A549 (cell line): ENCODE data around the gene ZNF772. TPM values are rescaled to one million over a fixed set of nuclear protein-coding genes. Genes with fewer than 3 reads are reported as not detected.
"Not testable (repeated sequence)": the region's sequence is repeated elsewhere in the genome, so short reads cannot be mapped to it uniquely, and the experiment has no call there.

Experiments used
- ATAC-seq, 2 experiments: fragments of 200-7000 bp in 1 of 2; fragments of >200 bp in 1 of 2; cut with Nextera tagmentation in 1 of 2; cut with Tn5 transposase in 1 of 2; 3 replicates each; pipeline versions ENCODE4 v1.8.0 to v1.9.1; 2018 to 2020; ENCODE audit warnings: mild to moderate bottlenecking in 1 of 2, moderate library complexity in 1 of 2
- CTCF ChIA-PET: fragments of 300-600 bp; sonication (Branson Sonifier 250); formaldehyde crosslinking; extraction: SDS; loops from one replicate; lab custom pipeline; 2021; ENCODE audit warnings: antibody characterized with exemption, inconsistent platforms; lab: Yijun Ruan, JAX
- POLR2A ChIA-PET: fragments of 350-600 bp; formaldehyde crosslinking; extraction: SDS; loops from one replicate; lab custom pipeline; 2021; ENCODE audit warnings: antibody characterized with exemption, inconsistent platforms; lab: Yijun Ruan, JAX
- DNase-seq, 2 experiments: peaks; one replicate each; pipeline versions ENCODE4 v3.0.0 to v3.0.0-alpha.2; 2011 to 2016; ENCODE audit warnings: low read depth in 1 of 2, low spot score in 1 of 2
- FAIRE-seq: peaks from 2 replicates; lab custom pipeline; 2011; peaks lifted over from hg19 to GRCh38; lab: Jason Lieb, UNC
- H3K27ac ChIP-seq, 2 experiments: fragments of >200 bp; sonication (Bioruptor Twin); formaldehyde crosslinking; 3 replicates each; pipeline ENCODE4 v1.5.1; 2016 to 2017
- H3K4me1 ChIP-seq: fragments of >200 bp; sonication (Bioruptor Twin); formaldehyde crosslinking; 3 replicates; pipeline ENCODE4 v1.6.1; 2016
- H3K4me2 ChIP-seq: fragments of >200 bp; sonication (Bioruptor Twin); formaldehyde crosslinking; 3 replicates; pipeline ENCODE4 v1.6.1; 2016
- H3K4me3 ChIP-seq: fragments of >200 bp; sonication (Bioruptor Twin); formaldehyde crosslinking; 3 replicates; pipeline ENCODE4 v1.5.1; 2016
- H3K9me3 ChIP-seq: fragments of >200 bp; sonication (Bioruptor Twin); formaldehyde crosslinking; 3 replicates; pipeline ENCODE4 v1.6.1; 2016
- ATOH8 ChIP-seq: fragments of 250-450 bp; sonication (Bioruptor Pico); IDR thresholded peaks from 2 replicates; pipeline ENCODE4 v1.5.0; 2020; ENCODE audit warnings: low read depth, mild to moderate bottlenecking, moderate library complexity
- BHLHE40 ChIP-seq: IDR thresholded peaks from 2 replicates; pipeline ENCODE4 v1.6.1; 2012; ENCODE audit warnings: low read depth, low read length, inconsistent platforms
- CEBPB ChIP-seq, 2 experiments: fragments of >200 bp in 1 of 2; sonication (Bioruptor Twin) in 1 of 2; formaldehyde crosslinking in 1 of 2; IDR thresholded peaks; 2 replicates each; pipeline ENCODE4 v1.6.1; 2012 to 2016
- HMGXB4 ChIP-seq: fragments of 250-450 bp; sonication (Bioruptor Pico); IDR thresholded peaks from 2 replicates; pipeline ENCODE4 v1.5.0; 2021; ENCODE audit warnings: mild to moderate bottlenecking, moderate library complexity, borderline replicate concordance
- HOXB13 ChIP-seq: fragments of 250-450 bp; sonication (Bioruptor Pico); IDR thresholded peaks from 2 replicates; pipeline ENCODE4 v1.5.0; 2020; ENCODE audit warnings: low read depth, mild to moderate bottlenecking, moderate library complexity
- HOXB5 ChIP-seq: fragments of 250-450 bp; sonication (Bioruptor Pico); IDR thresholded peaks from 2 replicates; pipeline ENCODE4 v1.5.0; 2020; ENCODE audit warnings: mild to moderate bottlenecking, moderate library complexity
- KDM1A ChIP-seq: fragments of 200-600 bp; sonication (generic); IDR thresholded peaks from 2 replicates; pipeline ENCODE4 v1.6.1; 2016; ENCODE audit warnings: low read depth, mild to moderate bottlenecking
- KDM5A ChIP-seq: fragments of 200-600 bp; sonication (generic); IDR thresholded peaks from 2 replicates; pipeline ENCODE4 v1.6.1; 2016; ENCODE audit warnings: antibody characterized with exemption, mild to moderate bottlenecking
- MAX ChIP-seq: IDR thresholded peaks from 2 replicates; pipeline ENCODE4 v1.6.1; 2012
- NR3C1 ChIP-seq: fragments of >200 bp; sonication (Bioruptor Twin); formaldehyde crosslinking; IDR thresholded peaks from 3 replicates; pipeline ENCODE4 v1.6.1; 2017
- RAD21 ChIP-seq, 2 experiments: fragments of >200 bp in 1 of 2; sonication (Bioruptor Twin) in 1 of 2; formaldehyde crosslinking in 1 of 2; IDR thresholded peaks in 1 of 2; conservative IDR thresholded peaks in 1 of 2; 2 replicates in 1 of 2; 3 replicates in 1 of 2; pipeline ENCODE4 v1.6.1; 2012 to 2018; ENCODE audit warnings: inconsistent platforms in 1 of 2
- SREBF2 ChIP-seq: fragments of 450-650 bp; IDR thresholded peaks from 2 replicates; pipeline ENCODE4 v1.6.1; 2014; ENCODE audit warnings: mild to moderate bottlenecking, moderate library complexity
- TFCP2L1 ChIP-seq: fragments of 250-450 bp; sonication (Bioruptor Pico); IDR thresholded peaks from 2 replicates; pipeline ENCODE4 v1.5.0; 2021; ENCODE audit warnings: mild to moderate bottlenecking
- WGBS: methylation state at CpG from one replicate; pipeline ENCODE4 v1.1.6; 2017; ENCODE audit errors: missing lambda C conversion rate; 5-methylcytosine and 5-hydroxymethylcytosine counted together
- polyA minus RNA-seq: library from RNA; depleted of rRNA, polyadenylated mRNA; stranded (reverse); fragments of >200 nt; gene quantifications from 2 replicates; pipeline ENCODE4 v1.2.3, GENCODE V29; 2011; rRNA and poly(A)+ RNA removed
- polyA plus RNA-seq, 4 experiments: library from polyadenylated mRNA; depleted of rRNA in 3 of 4; stranded (reverse); fragments of >200 nt; fragmentation: RNase III in 1 of 4; extraction: RNeasy Plus Mini Kit Qiagen cat#74134 plus additional on column Dnase treatment in 1 of 4; gene quantifications; 2 replicates in 3 of 4; 3 replicates in 1 of 4; pipeline ENCODE4 v1.2.3, GENCODE V29; 2011 to 2017
- TF ChIP-seq, protein P1 (sequence below): IDR thresholded peaks from 2 replicates; pipeline ENCODE4 v1.6.1; 2012; ENCODE audit warnings: low read depth, borderline replicate concordance

The ZNF772 gene
- polyA plus RNA-seq (2011; rRNA removed), result 3.2 and 3.6 TPM in 2 replicates
- 0.57 and 0.89 TPM in 2 replicates for polyA plus RNA-seq (2012; cell fraction: cytosol; rRNA removed)
- polyA plus RNA-seq (2012; cell fraction: nucleus; rRNA removed), result 0.48 and 0.58 TPM in 2 replicates
- polyA plus RNA-seq (2017; fragmentation: RNase III; extraction: RNeasy Plus Mini Kit Qiagen cat#74134 plus additional on column Dnase treatment), result 2.0 to 2.3 TPM (median 2.3 TPM) in 3 replicates
- 5.1 and 6.9 TPM in 2 replicates for polyA minus RNA-seq

- H3K4me1 ChIP-seq, result no peaks in the 10 kb centered on the region
Observed at GRCh38 chr19:57477191-57478008, at the start of gene ZNF772. Gene ZNF772, minus strand, starts transcription at chr19:57477566. Its CDS starts 257 bp downstream, at chr19:57477309.

DNA sequence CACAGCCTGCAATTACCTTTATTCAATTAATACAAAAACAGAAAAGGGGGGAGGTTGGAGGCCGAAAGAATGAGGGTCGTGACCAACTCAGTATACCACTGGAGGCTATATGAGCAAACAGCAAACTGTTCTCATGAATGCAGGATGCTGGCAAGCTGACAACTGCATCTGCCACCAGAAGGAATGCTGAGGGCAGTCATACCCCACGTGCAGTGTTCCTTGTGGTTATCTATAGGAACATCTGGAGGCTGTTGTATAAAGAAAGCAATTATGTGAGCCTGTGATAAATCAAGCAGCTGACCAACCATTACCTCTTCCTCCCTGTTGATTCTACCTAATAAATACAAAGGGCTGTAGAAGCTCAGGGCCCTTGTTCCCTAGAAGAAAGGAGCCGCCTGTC lies 40.7 kb upstream of the ZNF772 start:
- ATAC-seq, H3K4me2 ChIP-seq, FAIRE-seq, H3K27ac ChIP-seq, DNase-seq, H3K4me3 ChIP-seq, H3K4me1 ChIP-seq, POLR2A ChIA-PET, CTCF ChIA-PET: not testable (repeated sequence)
- WGBS, result 31% methylated on average over 4 of the region's 4 CpGs
- peaks cover 88% of the 10 kb centered on the region for H3K9me3 ChIP-seq

More at GRCh38 chr19:57477191-57478008, at the start of gene ZNF772:
- WGBS, result 11% methylated on average over 33 of the region's 38 CpGs
- TF ChIP-seq HMGXB4 (CRISPR knock-in tag) (no peak), HOXB5 (CRISPR knock-in tag) (peak; percentile 47; the same call in 1 of the 2 replicates), RAD21 (conservative IDR thresholded peaks at IDR 0.05 in 1 of 2, IDR thresholded peaks at IDR 0.05 in 1 of 2) (0 out of 5 replicates have a peak, but pooled peaks of 1 of the 2 experiments have one; percentile 20), HOXB13 (peak; percentile 25; the same call in 1 of the 2 replicates), MAX (0 out of 2 replicates have a peak, but pooled peaks have one; percentile 15), SREBF2 (no peak), KDM5A (no peak)
- TF ChIP-seq, protein P1, sequence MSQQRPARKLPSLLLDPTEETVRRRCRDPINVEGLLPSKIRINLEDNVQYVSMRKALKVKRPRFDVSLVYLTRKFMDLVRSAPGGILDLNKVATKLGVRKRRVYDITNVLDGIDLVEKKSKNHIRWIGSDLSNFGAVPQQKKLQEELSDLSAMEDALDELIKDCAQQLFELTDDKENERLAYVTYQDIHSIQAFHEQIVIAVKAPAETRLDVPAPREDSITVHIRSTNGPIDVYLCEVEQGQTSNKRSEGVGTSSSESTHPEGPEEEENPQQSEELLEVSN, result 0 out of 2 replicates have a peak, but pooled peaks have one; percentile 8
- peak within 1 kb of the TSS; percentile 66 for H3K4me2 ChIP-seq
- DNase-seq (peak; percentile 89 to 96), ATAC-seq (peak; percentile 99 to 100), FAIRE-seq (peak; percentile 83)
- peak within 1 kb of the TSS; percentile 57 for H3K4me3 ChIP-seq
- ChIA-PET POLR2A (interaction anchor here (0.6 kb wide), 1 partner anchor 885 kb away, joined by 4 read pairs; no protein-coding TSS in a partner anchor), CTCF (interaction anchor here (1.1 to 1.4 kb wide), 2 partner anchors 13 to 112 kb away, joined by 3 to 6 read pairs; no protein-coding TSS in a partner anchor)
- H3K27ac ChIP-seq, result peak within 1 kb of the TSS; percentile 60 to 77; a peak in 5 of 6 replicates
- peaks cover 93% of the 10 kb centered on the region for H3K9me3 ChIP-seq

DNA sequence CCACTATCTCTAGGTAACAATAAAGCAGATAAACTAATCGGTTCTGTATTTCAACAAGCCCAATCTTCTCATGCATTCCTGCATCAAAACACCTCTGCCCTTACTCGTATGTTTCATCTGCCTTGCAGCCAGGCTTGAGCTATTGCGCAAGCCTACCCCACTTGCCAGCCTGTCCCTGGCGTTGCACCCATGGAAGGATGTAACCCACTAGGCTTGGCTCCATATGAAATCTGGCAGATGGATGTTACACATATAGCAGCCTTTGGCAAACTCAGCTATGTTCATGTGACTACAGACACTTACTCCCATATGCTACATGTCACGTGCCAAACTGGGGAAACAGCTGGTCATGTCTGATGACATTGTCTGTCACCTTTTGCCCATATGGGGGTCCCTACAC lies 37.9 kb upstream of the ZNF772 start:
- no peak overlapping the region for H3K4me2 ChIP-seq
- CTCF ChIA-PET, result no interaction called here
- no peak for ATAC-seq
- no peak overlapping the region for H3K27ac ChIP-seq
- DNase-seq, result no peak
- no peaks in the 10 kb centered on the region for H3K4me1 ChIP-seq
- POLR2A ChIA-PET, result no interaction called here
- peaks cover 89% of the 10 kb centered on the region for H3K9me3 ChIP-seq
- FAIRE-seq, result no peak
- no peak overlapping the region for H3K4me3 ChIP-seq
- WGBS, result 64% methylated on average over 5 of the region's 5 CpGs
- TF ChIP-seq CEBPB (IDR thresholded peaks at IDR 0.05) (peak; percentile 48 to 49; a peak in 3 of 4 replicates), ATOH8 (CRISPR knock-in tag) (no peak), TFCP2L1 (no peak), BHLHE40 (no peak), NR3C1 (no peak), KDM1A (no peak)
